ENCODE data around the gene UGGT1. TPM values are rescaled to one million over a fixed set of nuclear protein-coding genes. Genes with fewer than 3 reads are reported as not detected.

Gene UGGT1
- total RNA-seq, 1 experiment from 2014 or later: 51.8 TPM

DNA sequence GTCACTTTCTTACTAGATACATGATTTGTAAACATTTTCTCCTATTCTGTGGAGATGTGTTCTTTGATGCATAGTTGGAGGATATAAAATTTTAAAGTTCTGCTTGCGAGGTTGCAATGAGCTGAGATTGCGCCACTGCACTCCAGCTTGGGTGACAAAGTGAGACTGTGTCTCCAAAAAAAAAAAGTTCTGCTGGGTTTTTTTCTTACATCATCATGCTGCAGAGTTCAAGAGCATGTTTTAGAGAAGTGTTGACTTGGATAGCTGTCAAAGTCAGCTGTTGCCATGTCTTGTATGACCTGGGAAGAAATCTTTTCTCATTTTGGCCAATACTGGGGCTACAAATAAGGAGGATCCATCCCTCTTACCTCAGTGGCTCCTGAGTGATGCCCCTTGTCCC, 71.3 kb downstream of the UGGT1 start:
- Histone ChIP-seq H3K9me3 (ENCODE audit: control insufficient read depth in 1 of 2, insufficient read depth in 1 of 2, low read depth in 1 of 2, low read length in 2 of 2) (no peaks in the 10 kb centered on the region), H3K27me3 (ENCODE audit: insufficient read depth, low read length) (no peaks in the 10 kb centered on the region), H3K79me2 (ENCODE audit: insufficient read depth, low read length) (no peaks in the 10 kb centered on the region), H3K4me1 (ENCODE audit: control insufficient read depth in 1 of 2, insufficient read depth in 2 of 2, low read length in 2 of 2) (no peaks in the 10 kb centered on the region), H3K4me2 (ENCODE audit: low read length) (no peak overlapping the region), H3K36me3 (ENCODE audit: control insufficient read depth in 1 of 2, insufficient read depth in 2 of 2, low read length in 2 of 2) (peaks cover 12 to 45% of the 10 kb centered on the region in 2 experiments), H2AFZ (ENCODE audit: low read depth, low read length, poor library complexity, severe bottlenecking) (no peak overlapping the region), H3K9me2 (ENCODE audit: insufficient read depth) (no peaks in the 10 kb centered on the region), H4K20me1 (ENCODE audit: insufficient read depth) (no peaks in the 10 kb centered on the region), H3K9ac (ENCODE audit: low read length) (no peak overlapping the region), H3K27ac (ENCODE audit: low read depth, low read length) (no peak overlapping the region), H3K4me3 (replicated peaks in 1 of 2; ENCODE audit: low read depth in 1 of 2, low read length in 2 of 2) (no peak overlapping the region)
- BruUV-seq (replicated peaks): no TSS peak
- ChIA-PET POLR2A (no interaction called here), RAD21 (ENCODE audit: low non-redundant PET in 1 of 2, low total read pairs in 2 of 2, uncharacterized antibody in 2 of 2, unreplicated experiment in 2 of 2) (no interaction called here), CTCF (no interaction called here)
- intact Hi-C loops (cut with micrococcal nuclease): no loop called here
- no peak for DNase-seq (ENCODE audit: low read depth, low spot score)
- TF ChIP-seq, protein P1, sequence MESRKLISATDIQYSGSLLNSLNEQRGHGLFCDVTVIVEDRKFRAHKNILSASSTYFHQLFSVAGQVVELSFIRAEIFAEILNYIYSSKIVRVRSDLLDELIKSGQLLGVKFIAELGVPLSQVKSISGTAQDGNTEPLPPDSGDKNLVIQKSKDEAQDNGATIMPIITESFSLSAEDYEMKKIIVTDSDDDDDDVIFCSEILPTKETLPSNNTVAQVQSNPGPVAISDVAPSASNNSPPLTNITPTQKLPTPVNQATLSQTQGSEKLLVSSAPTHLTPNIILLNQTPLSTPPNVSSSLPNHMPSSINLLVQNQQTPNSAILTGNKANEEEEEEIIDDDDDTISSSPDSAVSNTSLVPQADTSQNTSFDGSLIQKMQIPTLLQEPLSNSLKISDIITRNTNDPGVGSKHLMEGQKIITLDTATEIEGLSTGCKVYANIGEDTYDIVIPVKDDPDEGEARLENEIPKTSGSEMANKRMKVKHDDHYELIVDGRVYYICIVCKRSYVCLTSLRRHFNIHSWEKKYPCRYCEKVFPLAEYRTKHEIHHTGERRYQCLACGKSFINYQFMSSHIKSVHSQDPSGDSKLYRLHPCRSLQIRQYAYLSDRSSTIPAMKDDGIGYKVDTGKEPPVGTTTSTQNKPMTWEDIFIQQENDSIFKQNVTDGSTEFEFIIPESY (IDR thresholded peaks at IDR 0.05; ENCODE audit: extremely low read depth, insufficient replicate concordance, low read length): no peak
- TF ChIP-seq EGR1 (IDR thresholded peaks at IDR 0.05; ENCODE audit: low read depth) (no peak), REST (IDR thresholded peaks at IDR 0.05; ENCODE audit: low read depth) (no peak), MAX (IDR thresholded peaks at IDR 0.05) (no peak)
- ATAC-seq: no peak

All from HCT116 (cell line).